HG03457 (cell line): ENCODE measurements around the gene PDIA4.
"Not testable (repeated sequence)": the region's sequence is repeated elsewhere in the genome, so short reads cannot be mapped to it uniquely, and the experiment has no call there.

Experiments
- ATAC-seq: cut with Tn5 transposase; IDR thresholded peaks from one replicate; pipeline ENCODE4 v1.9.1; 2021; ENCODE audit warnings: moderate number of reproducible peaks; ENCODE audit not compliant: unreplicated experiment

The PDIA4 gene

DNA sequence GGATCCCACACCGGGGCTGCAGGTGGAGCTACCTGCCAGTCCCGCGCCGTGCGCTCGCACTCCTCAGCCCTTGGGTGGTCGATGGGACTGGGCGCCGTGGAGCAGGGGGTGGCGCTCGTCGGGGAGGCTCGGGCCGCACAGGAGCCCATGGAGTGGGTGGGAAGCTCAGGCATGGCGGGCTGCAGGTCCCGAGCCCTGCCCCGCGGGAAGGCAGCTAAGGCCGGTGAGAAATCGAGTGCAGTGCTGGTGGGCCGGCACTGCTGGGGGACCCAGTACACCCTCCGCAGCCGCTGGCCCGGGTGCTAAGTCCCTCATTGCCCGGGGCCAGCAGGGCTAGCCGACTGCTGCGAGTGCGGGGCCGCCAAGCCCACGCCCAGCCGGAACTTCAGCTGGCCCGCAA is 10.3 kb upstream of the PDIA4 start:
- not testable (repeated sequence) for ATAC-seq

DNA sequence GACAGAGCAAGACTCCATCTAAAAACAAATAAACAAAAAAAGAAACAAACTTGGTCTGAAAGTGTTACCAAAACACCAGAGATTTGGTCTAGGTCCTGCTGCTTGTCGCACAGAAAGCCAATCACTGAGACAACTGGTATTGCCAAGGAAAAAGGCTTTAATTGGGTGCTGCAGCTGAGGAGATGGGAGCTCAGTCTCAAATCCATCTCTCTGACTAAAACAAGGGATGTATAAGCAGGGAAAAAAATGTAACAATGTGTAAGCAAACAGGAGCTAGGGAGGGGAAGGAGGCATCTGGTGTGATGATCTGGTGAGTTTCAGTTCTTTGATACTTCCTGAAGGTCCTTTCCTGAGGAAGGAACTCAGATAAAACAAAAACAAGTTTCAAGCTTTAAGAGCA is 8.4 kb upstream of the PDIA4 start:
- ATAC-seq, result no peak

DNA sequence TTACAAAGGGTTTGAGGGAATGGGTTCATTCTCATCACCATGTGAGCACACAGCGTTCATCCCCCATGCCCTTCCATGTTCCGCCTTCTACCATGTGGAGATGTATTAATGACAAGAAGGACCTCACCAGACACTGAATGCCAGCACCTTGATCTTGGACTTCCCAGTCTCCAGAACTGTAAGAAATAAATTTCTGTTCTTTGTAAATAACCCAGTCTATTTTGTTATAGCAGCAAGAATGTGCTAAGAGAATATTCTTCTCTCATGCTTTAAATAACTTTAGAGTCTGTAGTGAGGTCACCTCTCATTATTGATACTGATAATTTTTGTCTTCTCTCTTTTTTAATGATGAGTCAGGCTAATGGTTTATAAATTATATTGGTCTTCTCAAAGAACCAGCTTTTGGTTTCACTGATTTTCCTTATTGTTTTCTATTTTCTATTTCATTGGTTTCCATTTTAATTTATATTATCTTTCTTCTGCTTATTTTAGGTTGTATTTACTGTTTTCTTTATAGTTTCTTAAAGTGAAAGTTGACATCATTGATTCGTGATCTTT is 3.1 kb upstream of the PDIA4 start:
- ATAC-seq, result no peak

DNA sequence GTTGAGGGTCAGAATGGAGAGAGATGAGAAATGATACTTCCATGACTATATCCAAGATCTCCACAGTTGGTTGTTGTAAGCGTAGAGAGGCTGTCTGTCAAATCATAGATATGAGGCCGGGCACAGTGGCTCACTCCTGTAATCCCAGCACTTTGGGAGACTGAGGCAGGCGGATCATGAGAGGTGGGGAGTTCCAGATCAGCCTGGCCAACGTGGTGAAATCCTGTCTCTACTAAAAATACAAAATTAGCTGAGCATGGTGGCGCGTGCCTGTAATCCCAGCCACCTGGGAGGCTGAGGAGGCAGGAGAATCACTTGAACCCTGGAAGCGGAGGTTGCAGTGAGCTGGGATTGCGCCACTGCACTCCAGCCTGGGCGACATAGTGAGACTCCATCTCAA is 2.1 kb upstream of the PDIA4 start:
- ATAC-seq, result not testable (repeated sequence)

DNA sequence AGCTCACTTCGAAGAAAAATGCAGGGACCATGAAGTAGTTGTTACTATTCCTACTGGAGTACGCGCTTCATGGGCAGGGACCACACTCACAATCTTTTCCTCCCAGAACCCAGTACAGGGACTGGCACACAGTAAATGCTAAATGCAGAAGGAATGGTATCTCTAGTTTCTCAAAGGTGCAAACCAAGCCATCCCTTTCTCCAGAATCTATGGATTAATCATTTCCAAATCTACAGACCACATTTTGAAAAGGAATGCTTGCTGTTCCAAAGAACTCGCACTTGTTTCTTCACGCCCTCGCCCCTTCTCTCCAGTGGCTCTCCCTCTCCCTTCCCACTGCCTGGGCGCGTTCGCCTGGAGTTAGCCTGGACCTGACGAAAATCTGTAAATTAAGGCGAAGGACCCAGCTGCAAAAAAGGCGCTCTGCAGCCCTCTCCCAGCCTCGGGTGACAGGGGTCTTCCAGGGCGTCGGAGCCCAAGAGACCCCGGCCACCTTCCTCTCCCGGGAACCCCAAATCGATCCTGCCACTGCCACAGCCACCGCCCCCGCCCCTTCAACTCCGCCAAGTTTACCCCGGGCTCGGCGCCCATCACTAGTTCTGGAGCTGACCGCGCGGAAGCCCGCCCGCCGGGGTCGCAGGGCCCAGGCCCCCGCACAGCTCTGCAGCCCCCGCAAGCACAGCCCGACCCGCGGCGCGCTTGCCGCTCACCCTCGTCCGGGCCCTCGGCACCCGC is 527 bp downstream of the PDIA4 start:
- no peak for ATAC-seq

DNA sequence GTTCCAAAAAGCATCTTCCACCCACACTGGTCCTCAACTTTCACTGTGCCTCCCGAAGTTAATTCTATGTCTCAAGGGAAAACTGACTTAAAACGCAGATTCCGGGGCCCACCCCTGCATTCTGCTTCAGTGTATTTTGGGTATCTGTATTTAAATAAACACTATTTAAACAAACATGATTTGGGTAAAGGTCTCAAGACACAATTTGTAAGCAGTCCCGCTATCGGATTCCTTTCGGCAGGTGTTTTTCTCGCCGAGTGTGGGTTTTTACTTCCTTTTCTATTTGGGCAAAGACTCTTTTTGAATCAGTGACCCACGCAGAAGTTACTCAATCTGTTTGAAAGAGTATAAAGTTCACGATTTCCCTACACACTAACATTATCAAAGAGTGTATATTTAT is 1.2 kb downstream of the PDIA4 start:
- ATAC-seq, result no peak

DNA sequence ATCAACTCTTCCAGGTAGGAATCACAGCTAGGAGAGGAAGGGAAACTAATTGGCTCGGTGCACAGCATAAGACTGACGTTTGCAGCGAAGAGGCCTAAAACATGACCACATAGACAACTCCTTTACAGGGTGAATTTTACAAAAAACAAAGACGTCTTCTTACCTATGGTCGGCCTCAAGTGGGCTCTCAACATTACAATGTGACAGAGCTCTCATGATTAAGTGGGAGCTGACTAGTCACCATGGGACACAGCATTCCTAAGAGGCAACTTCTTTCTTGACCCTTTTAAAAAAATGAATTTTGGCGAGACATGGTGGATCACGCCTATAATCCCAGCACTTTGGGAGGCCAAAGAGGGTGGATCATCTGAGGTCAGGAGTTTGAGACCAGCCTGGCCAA is 4.6 kb downstream of the PDIA4 start:
- ATAC-seq, result no peak

DNA sequence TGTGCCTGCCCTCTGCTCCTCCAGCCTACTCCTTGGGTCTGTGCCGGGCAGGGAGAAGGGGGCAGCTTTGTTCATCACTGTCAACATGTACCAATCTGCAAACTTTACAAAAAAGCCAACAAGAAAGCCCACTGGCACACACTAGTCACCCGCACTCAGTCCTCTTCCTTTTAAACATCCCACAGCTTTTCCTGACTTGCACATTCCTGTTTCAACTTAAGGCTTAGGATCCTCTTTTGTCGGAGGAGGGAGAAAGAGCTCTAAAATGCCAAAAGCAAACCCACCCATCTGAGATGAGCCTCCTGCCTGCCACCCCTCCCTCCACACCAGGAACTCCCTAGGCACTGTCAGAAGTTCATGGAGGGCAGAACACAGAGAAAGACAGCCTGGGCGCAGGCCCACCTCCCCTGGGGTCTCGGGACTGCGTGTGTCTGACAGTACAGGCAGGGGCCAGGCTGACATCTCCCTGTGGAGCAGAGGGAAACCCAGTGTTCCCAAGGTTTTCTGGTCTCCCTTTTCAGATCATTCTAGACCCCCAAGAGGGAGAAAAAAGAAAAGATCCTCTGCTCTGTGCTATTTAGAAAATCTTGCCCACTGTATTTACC is 5.4 kb downstream of the PDIA4 start:
- no peak for ATAC-seq

DNA sequence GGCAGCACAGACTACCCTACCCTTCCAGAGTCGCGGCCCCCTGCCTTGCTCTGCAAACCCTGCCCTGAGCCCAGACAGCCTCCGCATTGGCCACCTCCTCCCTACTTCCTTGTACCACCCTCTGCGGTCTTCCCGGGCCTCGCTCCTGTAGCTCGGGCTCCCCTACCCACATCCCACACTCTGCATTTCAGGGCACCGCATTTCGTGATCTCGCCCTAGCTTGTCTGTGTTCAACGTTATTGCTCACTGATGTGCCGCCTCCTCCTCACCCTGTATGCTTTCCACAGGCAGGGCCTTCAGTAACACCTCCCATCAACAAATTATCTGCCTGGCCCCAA is 6.6 kb downstream of the PDIA4 start:
- ATAC-seq, result no peak

DNA sequence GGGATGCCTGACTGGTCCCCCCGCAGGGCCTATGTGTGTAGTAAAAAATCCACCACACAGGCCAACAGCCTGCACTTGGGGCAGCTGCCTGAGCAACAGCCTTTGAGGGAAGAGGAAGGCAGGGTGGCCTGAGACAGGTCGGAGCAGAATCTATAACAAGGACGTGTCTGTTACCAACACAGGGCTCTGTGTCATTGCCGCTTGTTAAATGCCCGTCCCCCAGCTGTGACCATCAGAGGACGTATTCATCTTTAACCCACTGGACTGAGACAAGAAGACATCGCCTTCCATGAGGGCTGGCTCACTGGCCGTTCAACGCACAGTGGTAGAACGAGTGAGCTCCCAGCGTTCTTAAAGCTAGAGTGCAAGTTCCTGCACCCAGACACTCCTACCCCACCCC is 7.8 kb downstream of the PDIA4 start:
- no peak for ATAC-seq

DNA sequence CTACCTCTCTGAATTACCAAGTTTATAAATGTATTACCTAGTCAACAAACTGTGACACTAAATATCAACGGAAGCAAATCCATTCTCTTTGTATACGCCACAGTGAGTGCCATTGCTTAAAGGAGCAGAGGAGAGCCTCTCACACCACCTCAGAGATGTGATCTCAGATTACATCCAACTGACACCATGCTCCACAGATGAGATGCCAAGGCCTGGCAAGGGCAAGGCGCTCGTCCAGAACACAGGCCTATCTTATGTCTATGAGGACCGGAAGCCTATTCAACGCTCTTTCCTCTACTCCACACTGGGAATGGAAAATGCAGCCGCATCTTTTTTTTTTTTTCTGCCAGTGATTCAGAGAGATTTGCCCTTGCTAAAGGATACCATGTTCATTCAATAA is 11.4 kb downstream of the PDIA4 start:
- ATAC-seq, result no peak

DNA sequence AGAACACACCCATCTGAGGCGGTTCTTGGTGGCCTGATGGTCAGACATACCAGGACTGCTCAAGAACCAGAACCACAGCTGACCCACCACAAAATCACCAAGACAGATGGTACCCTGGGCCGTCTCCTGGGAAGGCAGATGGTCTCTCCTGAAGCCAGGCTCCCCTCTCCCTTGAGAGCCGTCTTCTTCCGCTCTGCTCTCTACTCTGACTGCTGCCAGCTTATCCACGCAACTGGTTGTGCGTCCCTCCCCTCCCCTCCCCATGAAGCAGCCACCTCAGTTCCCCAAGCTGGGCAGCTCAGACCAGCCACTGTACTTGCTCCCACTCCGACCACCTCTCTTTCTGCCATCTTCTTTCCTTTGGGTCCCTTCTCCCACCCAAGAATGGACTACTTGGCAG is 14.0 kb downstream of the PDIA4 start:
- no peak for ATAC-seq

DNA sequence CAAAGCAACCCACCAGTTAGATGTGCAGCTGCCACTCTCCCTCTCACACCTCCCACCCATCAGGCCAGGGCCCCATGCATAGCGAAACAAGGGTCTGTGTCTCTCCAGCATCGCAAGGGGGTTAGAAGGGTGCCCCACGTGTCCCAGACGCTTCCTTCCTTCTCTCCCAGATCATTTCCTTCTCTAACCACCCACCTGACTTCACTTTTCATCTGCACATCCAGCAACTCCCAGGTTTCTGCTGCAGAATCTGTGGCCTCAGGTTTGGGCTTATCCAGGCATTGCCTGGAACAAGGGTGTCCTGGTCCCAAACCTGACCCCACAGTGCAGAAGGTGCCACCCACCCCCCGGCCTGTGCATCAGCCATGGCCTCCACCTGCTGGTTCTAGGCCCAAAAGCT is 14.4 kb downstream of the PDIA4 start:
- no peak for ATAC-seq

DNA sequence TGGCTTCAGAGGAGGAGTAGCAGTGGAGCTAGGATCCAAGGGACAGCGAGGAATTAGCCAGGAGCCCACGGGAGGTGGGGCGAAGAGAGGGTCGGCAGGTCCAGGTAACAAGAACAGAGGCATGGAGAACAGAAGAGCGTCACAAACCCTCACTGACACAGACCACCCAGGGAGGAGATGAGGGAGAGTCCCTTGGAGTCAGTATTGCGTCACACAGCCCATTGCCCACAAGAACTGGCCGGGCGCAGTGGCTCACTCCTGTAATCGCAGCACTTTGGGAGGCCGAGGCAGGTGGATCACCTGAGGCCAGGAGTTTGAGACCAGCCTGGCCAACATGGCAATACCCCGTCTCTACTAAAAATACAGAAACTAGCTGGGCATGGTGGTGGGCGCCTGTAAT is 15.6 kb downstream of the PDIA4 start:
- ATAC-seq, result not testable (repeated sequence)

DNA sequence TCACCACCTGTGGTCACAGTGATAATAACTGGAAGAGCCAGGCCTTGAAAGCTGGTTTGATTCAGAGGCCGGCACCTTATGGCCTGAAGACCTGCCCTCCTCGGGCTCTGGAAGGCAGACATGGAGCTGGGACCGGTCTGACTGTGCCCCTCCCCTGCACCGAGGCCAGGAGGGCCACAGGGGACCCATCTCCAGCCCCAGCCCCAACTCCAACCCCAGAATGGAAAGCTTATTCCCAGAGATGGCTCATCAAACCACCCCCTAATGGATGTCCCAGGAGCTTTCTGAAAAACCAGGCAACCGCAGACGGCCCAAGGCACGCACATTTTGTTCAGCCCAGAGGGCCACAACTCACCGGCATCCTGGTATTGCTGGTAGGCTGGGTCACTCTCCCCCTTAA is 16.8 kb downstream of the PDIA4 start:
- ATAC-seq, result no peak

DNA sequence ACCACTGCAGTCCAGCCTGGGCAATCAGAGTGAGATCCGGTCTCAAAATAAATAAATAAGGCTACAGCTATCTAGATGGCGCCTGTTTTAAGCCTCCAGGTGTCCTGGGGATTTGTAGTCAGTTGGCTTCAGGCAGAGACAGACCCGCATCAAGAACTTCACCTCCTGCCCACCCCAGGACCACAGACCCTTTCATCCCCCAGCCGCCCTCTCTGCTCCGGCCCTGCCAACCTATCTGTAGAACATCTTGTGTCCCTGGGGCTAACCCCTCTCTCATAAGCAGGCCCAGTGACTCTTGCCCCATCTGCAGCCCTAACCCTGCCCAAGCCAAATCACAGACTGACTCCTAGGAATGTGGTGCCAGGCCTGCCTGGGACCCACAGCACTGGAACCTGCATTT is 17.9 kb downstream of the PDIA4 start:
- ATAC-seq, result no peak

DNA sequence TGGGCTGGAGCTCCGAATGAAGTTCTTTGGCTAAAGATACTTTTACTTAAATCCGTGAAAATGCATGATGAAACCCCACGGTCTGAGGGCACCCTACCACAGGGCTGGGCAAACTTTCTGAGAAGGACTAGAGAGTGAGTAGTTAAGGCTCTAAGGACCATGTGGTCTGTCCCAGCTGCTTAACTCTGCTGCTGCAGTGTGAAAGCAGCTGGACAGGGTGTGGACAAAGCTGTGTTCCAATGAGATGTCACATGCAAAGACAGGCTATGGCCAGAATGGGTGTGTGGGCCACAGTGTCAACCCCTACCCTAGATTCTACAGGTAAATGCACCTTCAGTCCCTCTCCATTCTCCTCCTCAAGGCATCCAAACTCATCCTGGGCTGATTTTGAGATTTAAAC is 18.8 kb downstream of the PDIA4 start:
- ATAC-seq, result no peak

DNA sequence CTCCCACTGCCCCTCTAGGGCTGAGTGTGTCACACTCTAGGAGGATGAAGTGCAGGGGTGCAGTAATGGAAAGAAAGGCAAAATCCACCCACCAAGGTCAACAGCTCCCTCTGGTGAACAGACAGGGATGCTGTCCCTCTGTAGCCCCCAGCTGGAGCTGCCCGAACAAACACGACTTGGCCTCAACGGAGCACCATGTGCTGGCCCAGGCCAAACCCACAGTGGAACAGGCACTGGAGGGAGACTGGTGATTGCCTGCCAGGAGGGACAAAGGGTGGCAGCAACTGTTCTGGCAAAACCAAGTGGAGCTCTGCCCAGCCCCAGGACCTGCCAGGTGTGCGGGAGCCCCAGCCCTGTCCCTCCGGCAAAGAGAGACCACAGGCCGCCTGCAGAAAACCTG is 20.7 kb downstream of the PDIA4 start:
- no peak for ATAC-seq

DNA sequence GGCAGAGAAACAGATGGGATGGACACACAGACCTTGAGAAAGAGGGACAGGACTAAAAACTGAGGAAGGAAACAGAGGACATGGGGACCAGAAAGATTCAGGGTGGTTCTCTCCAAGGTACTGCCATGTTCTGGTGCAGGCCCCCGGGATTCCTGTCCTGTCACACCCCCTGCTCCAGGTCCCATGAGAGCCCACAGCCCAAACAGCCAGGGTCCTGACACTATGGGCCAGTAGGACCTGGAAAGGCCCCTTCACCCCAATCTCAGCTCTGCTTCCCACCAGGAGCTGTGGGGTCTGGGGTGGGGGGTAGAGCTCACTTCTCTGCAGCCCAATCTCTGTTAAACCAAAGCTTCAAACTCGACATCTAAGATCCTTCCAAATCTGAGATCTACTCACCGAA is 21.2 kb downstream of the PDIA4 start:
- ATAC-seq, result no peak

DNA sequence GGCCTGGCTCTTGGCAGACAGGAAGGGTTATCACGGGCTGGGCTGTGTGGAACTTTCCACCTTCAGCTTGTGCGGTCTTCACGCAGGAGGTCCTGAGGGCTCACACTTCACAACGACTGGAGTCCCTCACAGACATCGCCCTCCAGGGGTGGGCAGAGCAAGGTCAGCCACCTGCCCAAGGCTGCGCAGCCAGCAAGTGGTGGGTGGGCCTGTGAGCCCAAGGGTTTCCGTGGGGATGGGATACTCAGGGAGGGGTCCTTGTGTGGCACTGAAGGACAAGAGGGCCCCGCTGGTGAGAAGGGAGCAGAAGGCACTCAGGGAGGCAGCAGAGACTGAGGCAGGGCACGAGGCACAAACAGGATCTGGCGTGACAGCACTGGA is 22.0 kb downstream of the PDIA4 start:
- no peak for ATAC-seq

DNA sequence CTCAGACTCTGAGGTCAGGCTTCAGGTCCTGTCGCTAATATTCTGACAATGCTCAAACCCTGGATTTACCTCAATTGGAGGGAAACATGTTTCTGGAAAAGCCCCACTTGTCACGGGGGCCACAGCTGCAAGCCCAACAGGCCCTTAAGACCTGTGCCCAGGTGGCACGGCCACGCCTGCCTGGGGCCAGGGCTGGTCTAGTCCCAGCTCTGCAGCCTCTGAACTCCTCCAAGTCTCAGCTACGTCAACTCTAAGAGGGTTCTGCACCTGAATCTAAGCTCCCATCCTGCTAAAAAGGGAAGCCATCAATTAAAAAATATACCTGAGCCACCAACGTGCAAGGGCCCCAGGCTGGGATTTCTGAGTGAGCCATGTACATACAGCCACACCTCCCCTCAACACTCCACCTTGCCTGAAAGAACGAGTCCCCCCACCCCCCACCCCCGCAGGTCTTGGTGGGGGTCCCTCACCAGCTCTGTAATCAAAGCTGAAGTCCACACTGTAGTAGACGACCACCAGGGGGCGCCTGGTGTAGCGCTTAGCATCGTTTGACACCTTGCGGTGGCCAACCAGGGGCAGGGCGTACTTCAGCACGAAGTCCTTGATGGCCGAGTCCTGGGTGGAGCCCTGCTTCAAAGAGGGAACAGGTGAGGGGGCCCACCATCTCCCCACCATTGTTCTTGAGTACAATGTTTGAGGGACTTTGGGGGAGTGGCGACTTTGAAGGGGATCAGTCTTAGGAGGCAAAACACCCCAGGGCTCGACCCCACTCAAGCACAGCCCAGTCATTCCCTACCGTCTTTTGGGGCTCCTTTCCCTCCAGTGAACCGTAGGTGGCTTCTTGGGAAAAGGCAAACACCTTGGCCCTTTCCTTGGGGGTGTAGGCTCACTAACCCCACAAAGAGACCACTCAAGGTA is 22.6 kb downstream of the PDIA4 start:
- peak; percentile 66 for ATAC-seq
